ENCODE data around the gene DMAP1. TPM values are rescaled to one million over a fixed set of nuclear protein-coding genes. Genes with fewer than 3 reads are reported as not detected.
A peak's percentile ranks its signal among the peaks of the same experiment; 100 is the strongest.

The DMAP1 gene
- total RNA-seq, 2 donors from 2014 or later, result 23.0 to 32.1 TPM

- no peak for DNase-seq (ENCODE audit: low spot score)
- no peaks in the 10 kb centered on the region for H3K27me3 ChIP-seq
- no peak for TF ChIP-seq CTCF (IDR thresholded peaks at IDR 0.05)
- no peaks in the 10 kb centered on the region for H3K9me3 ChIP-seq
- no peak overlapping the region for H3K27ac ChIP-seq
- H3K36me3 ChIP-seq, result no peaks in the 10 kb centered on the region
- H3K4me1 ChIP-seq, result peaks cover 0 to under 1% of the 10 kb centered on the region in 2 donors
- H3K4me3 ChIP-seq, result no peak overlapping the region
These were observed 20.3 kb downstream of the DMAP1 start for GRCh38 chr1:44233593-44233992.

- no peak for TF ChIP-seq CTCF (IDR thresholded peaks at IDR 0.05)
- no peaks in the 10 kb centered on the region for H3K36me3 ChIP-seq
- H3K9me3 ChIP-seq, result no peaks in the 10 kb centered on the region
- DNase-seq (ENCODE audit: low spot score), result no peak
- H3K27me3 ChIP-seq, result no peaks in the 10 kb centered on the region
- H3K27ac ChIP-seq, result no peak overlapping the region
- H3K4me1 ChIP-seq, result peaks cover 0 to 23% of the 10 kb centered on the region in 2 donors
- H3K4me3 ChIP-seq, result no peak overlapping the region
These were observed 22.5 kb downstream of the DMAP1 start for GRCh38 chr1:44235808-44236207.

- H3K9me3 ChIP-seq, result no peaks in the 10 kb centered on the region
- H3K27ac ChIP-seq, result no peak overlapping the region
- H3K4me3 ChIP-seq, result no peak overlapping the region
- DNase-seq (ENCODE audit: low spot score), result no peak
- H3K36me3 ChIP-seq, result no peaks in the 10 kb centered on the region
- no peaks in the 10 kb centered on the region for H3K27me3 ChIP-seq
- TF ChIP-seq CTCF (IDR thresholded peaks at IDR 0.05), result no peak
- peaks cover 0 to 29% of the 10 kb centered on the region in 2 donors for H3K4me1 ChIP-seq
These were observed 23.4 kb downstream of the DMAP1 start for GRCh38 chr1:44236490-44237272.

GRCh38 chr1:44237721-44238457 lies 24.6 kb downstream of the DMAP1 start:
- no peaks in the 10 kb centered on the region for H3K36me3 ChIP-seq
- no peak overlapping the region for H3K4me3 ChIP-seq
- no peaks in the 10 kb centered on the region for H3K27me3 ChIP-seq
- DNase-seq (ENCODE audit: low spot score), result no peak
- TF ChIP-seq CTCF (IDR thresholded peaks at IDR 0.05), result peak in 1 of 2 donors; percentile 50
- H3K4me1 ChIP-seq, result peaks cover 0 to 29% of the 10 kb centered on the region in 2 donors
- H3K9me3 ChIP-seq, result no peaks in the 10 kb centered on the region
- no peak overlapping the region for H3K27ac ChIP-seq

GRCh38 chr1:44238660-44239059 lies 25.4 kb downstream of the DMAP1 start:
- Histone ChIP-seq H3K9me3 (no peaks in the 10 kb centered on the region), H3K27ac (peak overlapping the region in 1 of 2 donors; percentile 87), H3K4me1 (peaks cover 0 to 29% of the 10 kb centered on the region in 2 donors), H3K27me3 (no peaks in the 10 kb centered on the region), H3K4me3 (no peak overlapping the region), H3K36me3 (no peaks in the 10 kb centered on the region)
- no peak for TF ChIP-seq CTCF (IDR thresholded peaks at IDR 0.05)
- no peak for DNase-seq (ENCODE audit: low spot score)
